HepG2 (cell line): Measurements from ENCODE around the gene FAM20A. TPM values are rescaled to one million over a fixed set of nuclear protein-coding genes. Genes with fewer than 3 reads are reported as not detected.
A peak's percentile ranks its signal among the peaks of the same experiment; 100 is the strongest.

Experiments
- CENPBD1 ChIP-seq: sonication (generic); formaldehyde crosslinking; IDR thresholded peaks from 2 replicates; pipeline ENCODE4 v1.8.0; 2022; ENCODE audit warnings: missing genetic modification reagents, low read depth, mild to moderate bottlenecking, borderline replicate concordance
- ELF4 ChIP-seq: sonication (generic); formaldehyde crosslinking; IDR thresholded peaks from 2 replicates; pipeline ENCODE4 v1.5.0; 2020; ENCODE audit warnings: missing genetic modification reagents, mild to moderate bottlenecking, moderate library complexity, borderline replicate concordance
- FOXC1 ChIP-seq: sonication (generic); formaldehyde crosslinking; IDR thresholded peaks from 2 replicates; pipeline ENCODE4 v1.8.0; 2022; ENCODE audit warnings: mild to moderate bottlenecking, missing genetic modification reagents, borderline replicate concordance
- HDAC1 ChIP-seq: sonication (generic); formaldehyde crosslinking; IDR thresholded peaks from 2 replicates; pipeline ENCODE4 v1.5.1; 2020; ENCODE audit warnings: mild to moderate bottlenecking, missing genetic modification reagents
- KDM2A ChIP-seq: sonication (generic); formaldehyde crosslinking; IDR thresholded peaks from 2 replicates; pipeline ENCODE4 v1.4.0; 2020; ENCODE audit warnings: low read depth, missing genetic modification reagents, borderline replicate concordance
- MED1 ChIP-seq: sonication (generic); formaldehyde crosslinking; IDR thresholded peaks from 2 replicates; pipeline ENCODE4 v1.4.0; 2020; ENCODE audit warnings: missing genetic modification reagents
- MEIS2 ChIP-seq: sonication (generic); formaldehyde crosslinking; IDR thresholded peaks from 2 replicates; pipeline ENCODE4 v1.9.0; 2021; ENCODE audit warnings: mild to moderate bottlenecking, missing genetic modification reagents
- MNT ChIP-seq: fragments of 450-650 bp; IDR thresholded peaks from 2 replicates; pipeline ENCODE4 v1.6.1; 2016
- MYC ChIP-seq: sonication (generic); formaldehyde crosslinking; IDR thresholded peaks from 2 replicates; pipeline ENCODE4 v1.9.0; 2021; ENCODE audit warnings: missing genetic modification reagents, borderline replicate concordance
- NR1H2 ChIP-seq: sonication (generic); formaldehyde crosslinking; IDR thresholded peaks from 2 replicates; pipeline ENCODE4 v1.8.1; 2022; ENCODE audit warnings: low read depth, missing genetic modification reagents, borderline replicate concordance
- SETDB1 ChIP-seq: sonication (generic); formaldehyde crosslinking; IDR thresholded peaks from 2 replicates; pipeline ENCODE4 v1.5.1; 2020; ENCODE audit warnings: missing genetic modification reagents, mild to moderate bottlenecking, borderline replicate concordance
- SP4 ChIP-seq: sonication (generic); formaldehyde crosslinking; IDR thresholded peaks from 2 replicates; pipeline ENCODE4 v1.8.1; 2023; ENCODE audit warnings: mild to moderate bottlenecking, missing genetic modification reagents
- TP53 ChIP-seq: sonication (generic); formaldehyde crosslinking; conservative IDR thresholded peaks from 2 replicates; pipeline ENCODE4 v1.4.0; 2020; ENCODE audit warnings: missing genetic modification reagents
- ZFP90 ChIP-seq: sonication (generic); formaldehyde crosslinking; IDR thresholded peaks from 2 replicates; pipeline ENCODE4 v1.8.0; 2022; ENCODE audit warnings: missing genetic modification reagents, mild to moderate bottlenecking, inconsistent platforms, borderline replicate concordance
- ZNF20 ChIP-seq: sonication (generic); formaldehyde crosslinking; IDR thresholded peaks from 2 replicates; pipeline ENCODE4 v1.4.0; 2020; ENCODE audit warnings: mild to moderate bottlenecking, moderate library complexity, missing genetic modification reagents
- ZNF792 ChIP-seq: IDR thresholded peaks from 2 replicates; pipeline ENCODE4 v1.6.1; 2016
- polyA plus RNA-seq, 8 experiments: library from polyadenylated mRNA; depleted of rRNA in 3 of 8; stranded (reverse) in 7 of 8; unstranded in 1 of 8; fragments of >200 nt; fragmentation: Illumina TruSeq in 4 of 8; extraction: Trizol in 4 of 8; gene quantifications; 2 replicates each; pipeline versions ENCODE4 v1.2.1 to v1.2.3, GENCODE V29; 2011 to 2016; ENCODE audit warnings: low read depth in 4 of 8, missing spikeins in 1 of 8, mixed read lengths in 1 of 8; ENCODE audit not compliant: insufficient read depth in 1 of 8
- total RNA-seq, 5 experiments: library from RNA; depleted of rRNA; stranded (reverse); fragments of >200 nt; fragmentation: Illumina TruSeq; extraction: Trizol; gene quantifications; 2 replicates each; pipeline ENCODE4 v1.2.3, GENCODE V29; 2016; ENCODE audit warnings: low read depth in 1 of 5
- TF ChIP-seq, protein P1 (sequence below): sonication (generic); formaldehyde crosslinking; IDR thresholded peaks from 2 replicates; pipeline ENCODE4 v1.4.0; 2020; ENCODE audit warnings: missing genetic modification reagents
- TF ChIP-seq, protein P2 (sequence below), 2 experiments: sonication (generic) in 1 of 2; formaldehyde crosslinking in 1 of 2; IDR thresholded peaks; 2 replicates each; pipeline versions ENCODE4 v1.5.1 to v1.6.1; 2011 to 2020; ENCODE audit warnings: borderline replicate concordance in 1 of 2, low read depth in 1 of 2, low read length in 1 of 2, mild to moderate bottlenecking in 1 of 2, missing genetic modification reagents in 1 of 2, moderate library complexity in 1 of 2
- TF ChIP-seq, protein P3 (sequence below): IDR thresholded peaks from 2 replicates; pipeline ENCODE4 v1.6.1; 2016; ENCODE audit warnings: missing compliant biosample characterization, missing genetic modification reagents, borderline replicate concordance

Gene FAM20A
- total and polyA plus RNA-seq, 2 of the 13 experiments (the other 11 are each of a cell fraction or from before 2014, with no cell fraction given): 9.3 to 20.7 TPM

- TF ChIP-seq ZNF20 (CRISPR knock-in tag) (no peak; the same call in 1 of the 2 replicates), MYC (CRISPR knock-in tag) (0 out of 2 replicates have a peak, but pooled peaks have one; percentile 30), ZNF792 (CRISPR knock-in tag) (peak; percentile 97), NR1H2 (CRISPR knock-in tag) (no peak), MEIS2 (peak; percentile 24; the same call in 1 of the 2 replicates), HDAC1 (CRISPR knock-in tag) (peak; percentile 63; the same call in 1 of the 2 replicates), FOXC1 (no peak; the same call in 1 of the 2 replicates), ELF4 (CRISPR knock-in tag) (no peak), CENPBD1 (CRISPR knock-in tag) (no peak), SETDB1 (CRISPR knock-in tag) (no peak), MED1 (CRISPR knock-in tag) (peak; percentile 67), SP4 (CRISPR knock-in tag) (peak; percentile 80), MNT (no peak), ZFP90 (CRISPR knock-in tag) (no peak), KDM2A (CRISPR knock-in tag) (peak; percentile 59; the same call in 1 of the 2 replicates), TP53 (no peak)
- TF ChIP-seq, protein P1, sequence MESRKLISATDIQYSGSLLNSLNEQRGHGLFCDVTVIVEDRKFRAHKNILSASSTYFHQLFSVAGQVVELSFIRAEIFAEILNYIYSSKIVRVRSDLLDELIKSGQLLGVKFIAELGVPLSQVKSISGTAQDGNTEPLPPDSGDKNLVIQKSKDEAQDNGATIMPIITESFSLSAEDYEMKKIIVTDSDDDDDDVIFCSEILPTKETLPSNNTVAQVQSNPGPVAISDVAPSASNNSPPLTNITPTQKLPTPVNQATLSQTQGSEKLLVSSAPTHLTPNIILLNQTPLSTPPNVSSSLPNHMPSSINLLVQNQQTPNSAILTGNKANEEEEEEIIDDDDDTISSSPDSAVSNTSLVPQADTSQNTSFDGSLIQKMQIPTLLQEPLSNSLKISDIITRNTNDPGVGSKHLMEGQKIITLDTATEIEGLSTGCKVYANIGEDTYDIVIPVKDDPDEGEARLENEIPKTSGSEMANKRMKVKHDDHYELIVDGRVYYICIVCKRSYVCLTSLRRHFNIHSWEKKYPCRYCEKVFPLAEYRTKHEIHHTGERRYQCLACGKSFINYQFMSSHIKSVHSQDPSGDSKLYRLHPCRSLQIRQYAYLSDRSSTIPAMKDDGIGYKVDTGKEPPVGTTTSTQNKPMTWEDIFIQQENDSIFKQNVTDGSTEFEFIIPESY: no peak; the same call in 1 of the 2 replicates
- TF ChIP-seq, protein P2, sequence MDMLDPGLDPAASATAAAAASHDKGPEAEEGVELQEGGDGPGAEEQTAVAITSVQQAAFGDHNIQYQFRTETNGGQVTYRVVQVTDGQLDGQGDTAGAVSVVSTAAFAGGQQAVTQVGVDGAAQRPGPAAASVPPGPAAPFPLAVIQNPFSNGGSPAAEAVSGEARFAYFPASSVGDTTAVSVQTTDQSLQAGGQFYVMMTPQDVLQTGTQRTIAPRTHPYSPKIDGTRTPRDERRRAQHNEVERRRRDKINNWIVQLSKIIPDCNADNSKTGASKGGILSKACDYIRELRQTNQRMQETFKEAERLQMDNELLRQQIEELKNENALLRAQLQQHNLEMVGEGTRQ (IDR thresholded peaks at IDR 0.05; ENCODE audit: low read depth, low read length): no peak
- TF ChIP-seq, protein P2 (CRISPR knock-in tag; IDR thresholded peaks at IDR 0.05; ENCODE audit: borderline replicate concordance): no peak
- TF ChIP-seq, protein P3, sequence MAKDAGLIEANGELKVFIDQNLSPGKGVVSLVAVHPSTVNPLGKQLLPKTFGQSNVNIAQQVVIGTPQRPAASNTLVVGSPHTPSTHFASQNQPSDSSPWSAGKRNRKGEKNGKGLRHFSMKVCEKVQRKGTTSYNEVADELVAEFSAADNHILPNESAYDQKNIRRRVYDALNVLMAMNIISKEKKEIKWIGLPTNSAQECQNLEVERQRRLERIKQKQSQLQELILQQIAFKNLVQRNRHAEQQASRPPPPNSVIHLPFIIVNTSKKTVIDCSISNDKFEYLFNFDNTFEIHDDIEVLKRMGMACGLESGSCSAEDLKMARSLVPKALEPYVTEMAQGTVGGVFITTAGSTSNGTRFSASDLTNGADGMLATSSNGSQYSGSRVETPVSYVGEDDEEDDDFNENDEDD (CRISPR knock-in tag): no peak; the same call in 1 of the 2 replicates
Observed at GRCh38 chr17:68512247-68512959, 88.8 kb downstream of the FAM20A start, which contains the start of gene PRKAR1A (continued).
